ENCODE data around the gene OR8G1.

Gene OR8G1

DNA sequence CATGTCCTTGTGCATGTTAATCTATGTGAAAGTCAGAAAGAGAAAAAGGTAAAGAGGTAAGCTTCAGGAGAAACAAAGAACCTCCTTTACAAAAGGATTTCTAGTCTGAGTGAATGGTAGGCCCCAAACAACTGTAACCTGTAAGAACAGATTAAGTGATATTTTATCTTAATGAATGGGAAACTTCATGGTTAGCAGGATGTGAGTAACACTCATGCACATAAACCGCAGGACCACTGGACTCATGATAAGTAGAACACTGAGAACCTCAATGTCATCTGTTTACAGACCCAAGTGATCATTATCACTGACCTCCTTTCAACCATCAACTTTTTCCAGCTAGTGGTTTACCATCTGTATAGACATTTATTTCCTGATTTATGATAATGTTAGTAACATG is 35.2 kb downstream of the OR8G1 start:
- H3K4me3 ChIP-seq (ENCODE audit: control insufficient read depth, low read depth, low read length), result no peak overlapping the region
- peak; percentile 30 for DNase-seq (ENCODE audit: low read depth)
- TF ChIP-seq, protein P1, sequence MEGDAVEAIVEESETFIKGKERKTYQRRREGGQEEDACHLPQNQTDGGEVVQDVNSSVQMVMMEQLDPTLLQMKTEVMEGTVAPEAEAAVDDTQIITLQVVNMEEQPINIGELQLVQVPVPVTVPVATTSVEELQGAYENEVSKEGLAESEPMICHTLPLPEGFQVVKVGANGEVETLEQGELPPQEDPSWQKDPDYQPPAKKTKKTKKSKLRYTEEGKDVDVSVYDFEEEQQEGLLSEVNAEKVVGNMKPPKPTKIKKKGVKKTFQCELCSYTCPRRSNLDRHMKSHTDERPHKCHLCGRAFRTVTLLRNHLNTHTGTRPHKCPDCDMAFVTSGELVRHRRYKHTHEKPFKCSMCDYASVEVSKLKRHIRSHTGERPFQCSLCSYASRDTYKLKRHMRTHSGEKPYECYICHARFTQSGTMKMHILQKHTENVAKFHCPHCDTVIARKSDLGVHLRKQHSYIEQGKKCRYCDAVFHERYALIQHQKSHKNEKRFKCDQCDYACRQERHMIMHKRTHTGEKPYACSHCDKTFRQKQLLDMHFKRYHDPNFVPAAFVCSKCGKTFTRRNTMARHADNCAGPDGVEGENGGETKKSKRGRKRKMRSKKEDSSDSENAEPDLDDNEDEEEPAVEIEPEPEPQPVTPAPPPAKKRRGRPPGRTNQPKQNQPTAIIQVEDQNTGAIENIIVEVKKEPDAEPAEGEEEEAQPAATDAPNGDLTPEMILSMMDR (conservative IDR thresholded peaks at IDR 0.05; ENCODE audit: control insufficient read depth, insufficient read depth, low read depth, low read length), result no peak

DNA sequence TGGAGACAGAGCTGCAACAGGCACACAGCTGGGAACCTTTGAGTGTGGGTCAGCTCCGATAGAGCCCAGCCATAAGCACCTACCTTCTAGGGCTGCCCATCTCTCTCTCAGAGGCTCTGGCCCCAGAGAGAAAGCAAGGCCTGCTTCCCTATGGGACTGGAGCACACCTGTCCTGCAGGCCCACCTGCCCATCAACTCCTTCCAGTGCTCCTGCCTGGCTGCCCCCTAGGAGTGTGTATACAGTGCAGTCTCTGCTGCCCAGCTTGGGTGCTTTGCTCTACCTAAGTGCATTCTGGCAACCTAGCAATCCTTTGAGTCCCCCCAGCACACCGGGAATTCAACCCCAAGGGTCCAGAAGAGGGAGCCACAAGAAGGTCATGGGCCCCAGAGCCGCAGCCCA is 36.3 kb downstream of the OR8G1 start:
- no peak for DNase-seq (ENCODE audit: low read depth)
- H3K4me3 ChIP-seq (ENCODE audit: control insufficient read depth, low read depth, low read length), result no peak overlapping the region
- TF ChIP-seq, protein P1 (conservative IDR thresholded peaks at IDR 0.05; ENCODE audit: control insufficient read depth, insufficient read depth, low read depth, low read length), result no peak

DNA sequence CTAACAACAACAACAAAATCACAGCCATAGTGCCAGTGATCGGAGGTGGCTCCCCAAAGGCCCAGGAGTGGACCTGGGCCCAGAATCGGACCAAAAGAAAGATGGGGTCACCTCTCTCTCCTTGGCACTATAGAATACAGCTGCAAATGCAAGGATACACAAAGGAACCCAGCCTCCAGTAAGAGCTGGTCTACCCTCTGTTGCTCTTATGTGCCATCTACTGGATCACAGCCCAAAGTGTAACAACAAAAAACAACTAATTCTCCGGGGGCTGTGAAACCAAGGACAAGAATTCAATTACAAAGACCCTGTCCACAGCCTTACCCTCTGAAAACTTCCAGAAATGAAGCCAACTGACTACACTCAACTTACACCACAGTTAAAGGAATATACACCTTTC is 36.9 kb downstream of the OR8G1 start:
- TF ChIP-seq, protein P1 (conservative IDR thresholded peaks at IDR 0.05; ENCODE audit: control insufficient read depth, insufficient read depth, low read depth, low read length), result no peak
- DNase-seq (ENCODE audit: low read depth), result no peak
- no peak overlapping the region for H3K4me3 ChIP-seq (ENCODE audit: control insufficient read depth, low read depth, low read length)

DNA sequence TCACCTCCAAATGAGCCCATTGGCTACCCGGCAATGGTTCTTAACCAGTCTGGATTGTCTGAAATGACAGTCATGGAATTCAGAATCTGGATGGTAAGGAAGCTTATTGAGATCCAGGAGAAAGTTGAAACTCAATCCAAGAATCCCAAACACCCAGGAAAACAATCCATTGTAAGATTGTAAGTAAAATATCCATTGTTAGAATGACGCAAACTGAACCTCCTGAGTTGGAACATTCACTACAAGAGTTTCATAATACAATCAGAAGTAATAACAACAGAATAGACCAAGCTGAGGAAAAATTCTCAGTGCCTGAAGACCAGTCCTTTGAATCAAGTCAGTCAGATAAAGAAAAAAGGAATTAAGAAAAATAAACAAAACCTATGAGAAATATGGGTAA is 37.4 kb downstream of the OR8G1 start:
- TF ChIP-seq, protein P1 (conservative IDR thresholded peaks at IDR 0.05; ENCODE audit: control insufficient read depth, insufficient read depth, low read depth, low read length), result no peak
- no peak for DNase-seq (ENCODE audit: low read depth)
- H3K4me3 ChIP-seq (ENCODE audit: control insufficient read depth, low read depth, low read length), result no peak overlapping the region

DNA sequence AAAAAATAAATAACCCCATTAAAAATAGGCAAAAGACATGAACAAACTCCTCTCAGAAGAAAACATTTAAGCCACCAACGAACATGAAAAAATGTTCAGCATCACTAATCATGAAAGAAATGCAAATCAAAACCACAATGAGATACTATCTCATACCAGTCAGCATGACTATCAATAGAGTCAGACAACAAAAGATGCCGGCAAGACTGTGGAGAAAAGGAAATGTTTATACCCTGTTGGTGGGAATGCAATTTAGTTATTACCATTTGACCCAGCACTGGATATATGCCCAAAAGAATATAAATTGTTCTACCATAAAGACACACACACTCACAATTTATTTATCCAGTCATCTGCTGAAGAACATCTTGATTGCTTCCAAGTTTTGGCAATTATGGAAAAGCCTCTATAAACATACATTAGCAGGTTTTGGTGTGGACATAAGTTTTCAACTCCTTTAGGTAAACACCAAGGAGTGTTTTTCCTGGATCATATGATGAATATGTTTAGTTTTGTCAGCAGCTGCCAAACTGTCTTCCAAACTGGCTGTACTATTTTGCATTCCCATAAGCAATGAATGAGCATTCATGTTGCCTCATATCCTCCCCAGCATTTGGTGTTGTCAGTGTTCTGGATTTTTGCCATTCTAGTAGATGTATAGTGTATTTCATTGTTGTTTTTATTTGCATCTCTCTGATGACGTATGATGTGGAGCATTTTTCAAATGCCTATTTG is 44.9 kb downstream of the OR8G1 start:
- TF ChIP-seq, protein P1 (conservative IDR thresholded peaks at IDR 0.05; ENCODE audit: control insufficient read depth, insufficient read depth, low read depth, low read length), result no peak
- H3K4me3 ChIP-seq (ENCODE audit: control insufficient read depth, low read depth, low read length), result no peak overlapping the region
- peak; percentile 84 for DNase-seq (ENCODE audit: low read depth)

DNA sequence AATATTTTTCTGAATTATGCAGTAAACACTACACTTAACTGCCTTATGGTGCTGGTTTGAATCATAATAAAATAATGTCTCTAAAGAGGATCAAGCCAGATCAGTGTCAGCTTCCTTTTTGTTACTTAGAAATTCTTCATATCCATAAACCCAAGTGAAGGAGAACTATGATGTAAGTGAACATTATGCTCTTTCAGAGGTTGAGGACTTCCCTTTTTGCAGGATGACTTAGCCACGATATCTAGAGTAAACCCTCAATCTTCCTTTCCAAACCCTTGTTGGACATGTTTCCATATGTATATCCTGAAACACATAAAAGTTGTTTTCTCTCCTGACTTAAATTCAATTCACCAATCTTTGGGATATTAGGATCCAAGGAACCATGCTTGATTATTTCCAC is 53.8 kb downstream of the OR8G1 start:
- TF ChIP-seq, protein P1 (conservative IDR thresholded peaks at IDR 0.05; ENCODE audit: control insufficient read depth, insufficient read depth, low read depth, low read length), result no peak
- no peak overlapping the region for H3K4me3 ChIP-seq (ENCODE audit: control insufficient read depth, low read depth, low read length)
- no peak for DNase-seq (ENCODE audit: low read depth)

All from fibroblast of mammary gland (primary cell).